LoVo (cell line): ENCODE measurements around the gene FCN1.

ENCODE experiments used
- DNase-seq: peaks from one replicate; pipeline ENCODE4 v3.0.0-alpha.2; 2016; ENCODE audit warnings: low spot score

Gene FCN1

GRCh38 chr9:134913713-134914500 lies 3.8 kb downstream of the FCN1 start:
- DNase-seq = no peak

- no peak for DNase-seq
These were observed 4.5 kb downstream of the FCN1 start for GRCh38 chr9:134913041-134913712.

- DNase-seq = no peak
These were observed 5.4 kb downstream of the FCN1 start for GRCh38 chr9:134912126-134912840.

GRCh38 chr9:134909511-134910481 lies 7.9 kb downstream of the FCN1 start:
- DNase-seq = no peak

- DNase-seq = no peak
These were observed 9.0 kb downstream of the FCN1 start for GRCh38 chr9:134908524-134909309.

GRCh38 chr9:134902936-134903335 lies 14.8 kb downstream of the FCN1 start:
- DNase-seq = no peak

GRCh38 chr9:134899818-134900217 lies 17.9 kb downstream of the FCN1 start:
- no peak for DNase-seq

- DNase-seq = no peak
These were observed 18.5 kb downstream of the FCN1 start for GRCh38 chr9:134899168-134899567.

- DNase-seq = no peak
These were observed 19.4 kb downstream of the FCN1 start for GRCh38 chr9:134898319-134898718.

GRCh38 chr9:134897584-134898170 lies 20.0 kb downstream of the FCN1 start:
- DNase-seq = no peak

- DNase-seq = no peak
These were observed 20.7 kb downstream of the FCN1 start for GRCh38 chr9:134896834-134897583.

- peak; percentile 32 for DNase-seq
These were observed 21.5 kb downstream of the FCN1 start for GRCh38 chr9:134895908-134896833.

- no peak for DNase-seq
These were observed 22.2 kb downstream of the FCN1 start for GRCh38 chr9:134895567-134895907.

GRCh38 chr9:134895097-134895496 lies 22.6 kb downstream of the FCN1 start:
- no peak for DNase-seq

GRCh38 chr9:134894136-134894860 lies 23.4 kb downstream of the FCN1 start:
- DNase-seq = no peak

GRCh38 chr9:134892820-134893420 lies 24.8 kb downstream of the FCN1 start:
- DNase-seq = no peak

GRCh38 chr9:134892221-134892620 lies 25.5 kb downstream of the FCN1 start:
- no peak for DNase-seq

- DNase-seq = no peak
These were observed 26.0 kb downstream of the FCN1 start for GRCh38 chr9:134891713-134892112.
